Measurements from ENCODE around the gene RAB4A.

RAB4A gene

DNA sequence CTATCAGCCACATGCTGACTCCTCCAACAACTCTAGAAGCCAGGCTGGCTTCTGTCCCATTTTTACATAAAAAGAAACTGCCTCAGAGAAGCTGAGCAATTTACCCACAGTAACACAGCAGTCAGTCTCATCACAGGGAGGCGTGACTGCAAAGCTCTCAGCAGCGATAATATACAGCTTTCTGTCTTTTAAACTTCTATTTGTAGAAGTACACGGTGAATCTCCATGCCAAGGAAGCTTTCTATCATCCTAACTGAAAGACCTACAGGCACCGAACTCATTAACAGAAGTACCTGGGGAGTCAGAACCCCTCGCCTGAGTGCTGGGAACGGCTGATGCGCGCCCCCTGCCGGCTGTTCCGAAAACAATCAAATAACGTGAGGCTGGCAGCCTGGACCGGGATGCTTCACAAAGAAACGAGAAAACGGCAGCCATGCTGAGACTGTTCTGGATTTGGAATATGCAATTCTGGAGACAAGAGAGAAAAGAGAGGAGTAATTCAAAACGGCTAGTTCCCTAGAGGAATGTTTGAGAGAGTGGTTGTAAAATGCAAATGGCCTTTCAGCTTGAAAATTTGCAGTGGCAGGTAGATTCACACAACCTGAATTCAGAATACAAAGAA, 43.5 kb upstream of the RAB4A start:
- H3K4me3 ChIP-seq (ENCODE audit: control insufficient read depth, low read depth, low read length): no peak overlapping the region
- TF ChIP-seq, protein P1, sequence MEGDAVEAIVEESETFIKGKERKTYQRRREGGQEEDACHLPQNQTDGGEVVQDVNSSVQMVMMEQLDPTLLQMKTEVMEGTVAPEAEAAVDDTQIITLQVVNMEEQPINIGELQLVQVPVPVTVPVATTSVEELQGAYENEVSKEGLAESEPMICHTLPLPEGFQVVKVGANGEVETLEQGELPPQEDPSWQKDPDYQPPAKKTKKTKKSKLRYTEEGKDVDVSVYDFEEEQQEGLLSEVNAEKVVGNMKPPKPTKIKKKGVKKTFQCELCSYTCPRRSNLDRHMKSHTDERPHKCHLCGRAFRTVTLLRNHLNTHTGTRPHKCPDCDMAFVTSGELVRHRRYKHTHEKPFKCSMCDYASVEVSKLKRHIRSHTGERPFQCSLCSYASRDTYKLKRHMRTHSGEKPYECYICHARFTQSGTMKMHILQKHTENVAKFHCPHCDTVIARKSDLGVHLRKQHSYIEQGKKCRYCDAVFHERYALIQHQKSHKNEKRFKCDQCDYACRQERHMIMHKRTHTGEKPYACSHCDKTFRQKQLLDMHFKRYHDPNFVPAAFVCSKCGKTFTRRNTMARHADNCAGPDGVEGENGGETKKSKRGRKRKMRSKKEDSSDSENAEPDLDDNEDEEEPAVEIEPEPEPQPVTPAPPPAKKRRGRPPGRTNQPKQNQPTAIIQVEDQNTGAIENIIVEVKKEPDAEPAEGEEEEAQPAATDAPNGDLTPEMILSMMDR (conservative IDR thresholded peaks at IDR 0.05; ENCODE audit: control insufficient read depth, insufficient read depth, low read depth, low read length): peak; percentile 74
- DNase-seq (ENCODE audit: low read depth): peak; percentile 61

- no peak overlapping the region for H3K4me3 ChIP-seq (ENCODE audit: control insufficient read depth, low read depth, low read length)
- TF ChIP-seq, protein P1 (conservative IDR thresholded peaks at IDR 0.05; ENCODE audit: control insufficient read depth, insufficient read depth, low read depth, low read length): no peak
- DNase-seq (ENCODE audit: low read depth): no peak
These were observed 42.4 kb upstream of the RAB4A start for GRCh38 chr1:229228522-229228921.

DNA sequence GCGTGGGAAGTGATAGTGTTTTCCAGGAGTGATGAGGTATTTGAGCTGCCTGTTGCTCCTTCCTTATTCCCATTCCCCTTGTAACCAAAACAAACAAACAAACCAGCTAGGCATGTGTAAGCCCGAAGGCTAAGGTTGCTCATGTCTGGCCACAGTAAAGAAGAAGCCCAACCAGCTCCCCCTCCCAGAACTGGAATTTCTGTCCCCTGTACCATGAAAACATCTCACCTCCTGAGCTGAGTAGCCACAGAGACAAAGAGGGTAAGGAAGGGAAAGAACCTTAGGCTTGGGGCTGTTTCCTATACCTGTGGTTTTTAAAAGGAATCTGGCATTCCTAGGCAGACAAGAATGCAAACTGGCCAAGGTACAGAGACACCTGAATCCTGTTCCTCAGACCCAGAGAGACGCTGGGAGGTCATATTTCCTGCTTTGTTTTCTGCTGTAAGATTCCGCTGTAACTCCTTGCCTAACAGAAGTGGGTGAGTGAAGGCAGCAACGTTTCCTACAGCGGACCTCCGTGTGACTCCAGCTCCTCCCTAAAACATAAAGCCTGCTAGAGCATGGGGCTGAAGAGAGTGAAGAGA, 41.7 kb upstream of the RAB4A start:
- DNase-seq (ENCODE audit: low read depth): no peak
- TF ChIP-seq, protein P1 (conservative IDR thresholded peaks at IDR 0.05; ENCODE audit: control insufficient read depth, insufficient read depth, low read depth, low read length): no peak
- no peak overlapping the region for H3K4me3 ChIP-seq (ENCODE audit: control insufficient read depth, low read depth, low read length)

GRCh38 chr1:229229721-229230139, 41.2 kb upstream of the RAB4A start:
- no peak overlapping the region for H3K4me3 ChIP-seq (ENCODE audit: control insufficient read depth, low read depth, low read length)
- TF ChIP-seq, protein P1 (conservative IDR thresholded peaks at IDR 0.05; ENCODE audit: control insufficient read depth, insufficient read depth, low read depth, low read length): no peak
- peak; percentile 49 for DNase-seq (ENCODE audit: low read depth)

GRCh38 chr1:229230140-229230892, 40.6 kb upstream of the RAB4A start:
- TF ChIP-seq, protein P1 (conservative IDR thresholded peaks at IDR 0.05; ENCODE audit: control insufficient read depth, insufficient read depth, low read depth, low read length): no peak
- H3K4me3 ChIP-seq (ENCODE audit: control insufficient read depth, low read depth, low read length): no peak overlapping the region
- no peak for DNase-seq (ENCODE audit: low read depth)

DNA sequence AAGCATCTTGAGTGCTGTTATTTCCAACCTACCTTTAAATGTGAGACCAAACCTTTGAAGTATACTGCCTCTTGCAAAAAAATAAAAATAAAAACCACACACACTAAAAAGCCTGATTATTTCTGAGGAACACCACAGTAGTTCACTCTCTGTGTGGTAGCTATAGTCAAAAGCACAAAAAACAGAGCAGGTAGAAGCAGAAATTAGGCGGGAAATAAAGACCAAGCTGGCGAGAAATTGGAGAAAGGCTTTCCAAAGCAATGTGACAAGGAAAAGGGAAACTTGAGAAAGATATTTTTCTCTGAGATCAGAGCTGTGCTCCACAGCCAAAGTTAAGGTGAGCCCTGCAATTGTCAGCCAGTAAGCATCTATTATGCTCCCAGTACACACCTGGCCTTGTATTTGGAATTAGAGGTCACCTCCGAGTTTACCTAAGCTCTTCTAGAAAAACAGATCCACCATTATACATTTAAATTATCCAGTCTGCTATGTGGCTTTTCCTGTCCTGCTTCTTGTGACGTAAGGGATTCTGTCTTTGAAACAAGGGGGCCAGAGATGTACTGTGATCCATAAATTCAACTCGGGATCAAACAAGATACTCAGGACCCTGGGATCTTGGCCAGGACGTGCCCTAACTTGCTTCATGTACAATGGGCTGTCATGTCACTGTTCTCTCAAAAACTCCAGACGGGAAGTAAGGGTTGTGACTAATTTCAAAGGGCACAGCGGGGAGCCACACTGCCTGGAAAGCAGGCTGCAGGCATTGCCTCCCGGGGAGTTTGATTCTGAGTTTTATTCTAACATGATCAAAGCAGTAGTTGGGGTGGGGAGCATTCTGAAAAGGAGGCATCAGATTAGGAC, 39.8 kb upstream of the RAB4A start:
- no peak overlapping the region for H3K4me3 ChIP-seq (ENCODE audit: control insufficient read depth, low read depth, low read length)
- TF ChIP-seq, protein P1 (conservative IDR thresholded peaks at IDR 0.05; ENCODE audit: control insufficient read depth, insufficient read depth, low read depth, low read length): no peak
- no peak for DNase-seq (ENCODE audit: low read depth)

Measured in fibroblast of mammary gland (primary cell).